ENCODE measurements around the gene SPRYD7.

GRCh38 chr13:49932066-49932465 is 4.1 kb downstream of the SPRYD7 start:
- TF ChIP-seq CTCF (IDR thresholded peaks at IDR 0.05; ENCODE audit: low read depth, low read length, poor library complexity, severe bottlenecking) (no peak), EZH2phosphoT487 (IDR thresholded peaks at IDR 0.05; ENCODE audit: borderline replicate concordance, low read length) (no peak)
